GM12875 (cell line): ENCODE results near the gene TAB2.
A peak's percentile ranks its signal among the peaks of the same experiment; 100 is the strongest.

Experiments used
- H3K4me3 ChIP-seq: one replicate; pipeline ENCODE4 v1.5.1; 2011; ENCODE audit warnings: low read depth, low read length, control low read depth
- TF ChIP-seq, protein P1 (sequence below): IDR thresholded peaks from 2 replicates; pipeline ENCODE4 v1.5.1; 2011; ENCODE audit warnings: low read depth, mild to moderate bottlenecking, control low read depth, inconsistent platforms, low read length, moderate library complexity, borderline replicate concordance; ENCODE audit not compliant: insufficient read depth

TAB2 gene

DNA sequence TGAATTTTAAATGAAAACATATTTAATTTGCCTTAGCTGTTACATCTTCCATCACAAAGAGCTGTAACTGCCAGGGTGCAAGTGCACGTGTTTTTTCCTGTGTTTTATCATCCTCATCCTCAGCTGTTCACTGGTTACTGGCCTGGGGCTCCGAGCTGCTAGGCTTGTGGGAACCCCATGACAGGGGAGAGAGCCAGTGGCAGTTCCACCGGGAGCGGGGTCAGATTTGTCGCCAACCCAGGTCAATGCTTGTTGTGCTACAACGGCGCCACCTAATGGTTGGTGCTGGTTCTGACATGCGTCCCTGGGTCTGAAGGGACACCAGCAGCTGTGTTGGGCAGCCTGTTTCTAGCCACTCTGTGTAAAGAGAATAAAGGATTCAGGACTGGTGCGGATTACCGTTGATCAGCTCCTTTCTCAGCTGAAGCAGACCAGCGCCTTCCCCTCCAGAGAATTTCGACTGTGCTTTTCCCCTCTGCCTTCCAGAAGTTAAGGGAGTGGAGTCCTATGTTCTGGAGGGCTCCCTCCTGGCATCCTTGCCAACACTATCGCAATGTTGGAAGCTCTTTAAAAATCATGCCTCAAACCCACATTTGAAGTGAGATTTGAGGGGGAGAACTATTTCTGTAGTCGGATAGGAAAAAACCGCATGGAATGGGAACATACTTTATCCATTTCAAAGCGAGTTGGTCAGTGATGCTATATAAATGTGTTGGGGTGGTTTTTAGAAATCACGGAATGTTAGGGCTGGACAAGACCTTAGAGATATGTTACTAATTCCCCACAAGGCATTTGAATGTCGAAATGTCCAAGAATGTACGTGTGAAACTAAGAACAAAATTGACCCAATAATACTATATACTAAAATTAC, 114.6 kb downstream of the TAB2 start:
- H3K4me3 ChIP-seq, result no peak overlapping the region
- TF ChIP-seq, protein P1, sequence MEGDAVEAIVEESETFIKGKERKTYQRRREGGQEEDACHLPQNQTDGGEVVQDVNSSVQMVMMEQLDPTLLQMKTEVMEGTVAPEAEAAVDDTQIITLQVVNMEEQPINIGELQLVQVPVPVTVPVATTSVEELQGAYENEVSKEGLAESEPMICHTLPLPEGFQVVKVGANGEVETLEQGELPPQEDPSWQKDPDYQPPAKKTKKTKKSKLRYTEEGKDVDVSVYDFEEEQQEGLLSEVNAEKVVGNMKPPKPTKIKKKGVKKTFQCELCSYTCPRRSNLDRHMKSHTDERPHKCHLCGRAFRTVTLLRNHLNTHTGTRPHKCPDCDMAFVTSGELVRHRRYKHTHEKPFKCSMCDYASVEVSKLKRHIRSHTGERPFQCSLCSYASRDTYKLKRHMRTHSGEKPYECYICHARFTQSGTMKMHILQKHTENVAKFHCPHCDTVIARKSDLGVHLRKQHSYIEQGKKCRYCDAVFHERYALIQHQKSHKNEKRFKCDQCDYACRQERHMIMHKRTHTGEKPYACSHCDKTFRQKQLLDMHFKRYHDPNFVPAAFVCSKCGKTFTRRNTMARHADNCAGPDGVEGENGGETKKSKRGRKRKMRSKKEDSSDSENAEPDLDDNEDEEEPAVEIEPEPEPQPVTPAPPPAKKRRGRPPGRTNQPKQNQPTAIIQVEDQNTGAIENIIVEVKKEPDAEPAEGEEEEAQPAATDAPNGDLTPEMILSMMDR, result peak; percentile 84

DNA sequence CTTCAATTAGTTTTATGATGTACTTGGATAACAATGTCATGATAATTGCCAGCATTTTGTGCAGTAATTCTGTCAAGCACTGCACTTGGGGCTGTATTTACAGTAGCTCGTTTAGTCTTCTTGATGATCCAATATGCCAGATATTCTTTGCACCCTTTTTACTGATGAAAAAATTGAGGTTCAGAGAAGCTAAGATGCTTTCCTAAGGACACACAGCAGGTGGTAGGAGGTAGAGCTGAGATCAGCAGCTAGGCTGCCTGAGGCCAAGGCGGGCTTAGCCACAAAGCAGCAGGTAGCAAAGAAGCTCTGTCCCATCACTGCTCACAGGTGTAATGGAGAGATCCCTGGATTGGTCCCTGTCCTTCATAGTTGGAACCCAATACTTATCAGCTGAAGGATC, 115.9 kb downstream of the TAB2 start:
- no peak overlapping the region for H3K4me3 ChIP-seq
- TF ChIP-seq, protein P1, result no peak

DNA sequence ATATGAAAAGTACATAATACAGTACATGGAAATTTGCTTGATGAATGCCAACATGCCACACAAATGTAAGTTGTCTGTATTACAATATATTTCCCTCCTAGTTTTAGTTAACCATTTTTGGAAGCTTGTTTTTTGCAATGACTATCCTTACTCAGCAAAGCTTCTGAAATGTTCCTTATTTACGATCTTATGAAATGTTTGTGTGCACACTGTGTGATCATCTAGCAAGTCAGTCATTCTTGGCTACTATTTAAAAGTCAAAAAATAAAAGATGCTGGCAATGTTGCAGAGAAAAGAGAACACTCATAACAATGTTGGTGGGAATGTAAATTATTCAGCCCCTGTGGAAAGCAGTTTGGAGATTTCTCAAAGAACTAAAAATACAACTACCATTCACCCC, 116.4 kb downstream of the TAB2 start:
- TF ChIP-seq, protein P1, result no peak
- no peak overlapping the region for H3K4me3 ChIP-seq

DNA sequence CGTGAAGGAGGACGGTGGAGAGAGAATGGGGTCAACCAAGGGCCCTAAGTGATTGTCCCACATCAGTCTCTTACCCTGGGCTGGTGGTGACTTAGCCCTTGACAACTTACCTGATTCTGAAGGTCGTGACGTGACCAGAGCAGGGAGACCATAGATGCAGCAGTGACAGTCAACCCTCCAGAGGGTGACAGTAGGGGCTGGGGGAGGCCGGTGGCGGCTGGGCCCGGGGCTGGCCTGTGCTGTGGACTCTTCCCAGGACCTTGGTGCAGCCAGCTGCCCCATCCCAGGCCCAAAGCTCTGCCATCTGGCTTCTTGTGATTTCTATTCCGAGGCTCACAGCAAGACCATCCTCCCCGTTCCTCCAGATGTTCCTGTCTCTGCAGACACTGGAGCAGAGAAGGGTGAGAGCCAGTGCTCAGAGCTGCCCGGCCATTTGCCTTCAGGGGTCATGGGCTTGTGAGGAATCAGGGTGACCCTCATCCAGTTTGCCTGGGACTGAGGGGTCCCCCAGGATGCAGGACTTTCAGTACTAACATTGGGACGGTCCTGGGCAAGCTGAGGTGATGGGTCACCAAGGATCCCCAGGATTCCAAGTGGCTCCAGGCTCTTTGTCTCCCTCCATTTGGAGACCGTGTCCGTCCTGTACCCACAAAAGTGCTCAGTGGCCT, 118.5 kb downstream of the TAB2 start:
- TF ChIP-seq, protein P1, result no peak
- H3K4me3 ChIP-seq, result no peak overlapping the region

DNA sequence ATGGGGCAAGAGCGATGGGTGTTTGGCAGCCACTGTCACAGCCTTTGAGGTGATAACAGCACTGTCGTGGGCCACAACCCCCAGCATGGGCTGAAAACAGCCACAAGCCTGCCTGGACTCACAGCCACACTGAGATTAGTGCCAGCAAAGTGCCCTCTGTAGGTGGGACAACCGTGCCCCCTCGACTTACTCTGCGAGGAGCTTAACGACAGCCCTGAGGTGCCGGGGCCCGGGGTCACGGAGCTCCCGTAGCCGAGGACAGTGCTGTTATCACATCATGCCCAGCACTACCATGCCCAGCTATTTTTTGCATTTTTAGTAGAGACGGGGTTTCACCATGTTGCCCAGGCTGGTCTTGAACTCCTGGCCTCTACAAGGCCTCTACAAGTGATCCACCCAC, 119.1 kb downstream of the TAB2 start:
- TF ChIP-seq, protein P1, result no peak
- H3K4me3 ChIP-seq, result no peak overlapping the region

DNA sequence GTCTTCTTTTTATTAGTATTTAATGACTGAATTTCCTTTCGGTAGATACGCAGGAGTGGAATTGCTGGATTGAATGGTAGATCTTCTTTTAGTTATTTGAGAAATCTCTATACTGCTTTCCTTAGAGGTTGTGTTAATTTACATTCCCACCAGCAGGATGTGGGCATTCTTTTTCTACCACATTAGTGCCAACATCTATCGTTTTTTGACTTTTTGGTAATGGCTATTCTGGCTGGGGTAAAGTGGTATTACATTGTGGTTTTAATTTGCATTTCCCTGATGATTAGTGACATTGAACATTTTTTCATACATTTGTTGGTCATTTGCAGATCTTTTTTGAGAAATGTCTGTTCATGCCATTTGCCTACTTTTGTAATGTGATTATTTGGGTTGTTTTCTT, 119.7 kb downstream of the TAB2 start:
- TF ChIP-seq, protein P1, result no peak
- no peak overlapping the region for H3K4me3 ChIP-seq

DNA sequence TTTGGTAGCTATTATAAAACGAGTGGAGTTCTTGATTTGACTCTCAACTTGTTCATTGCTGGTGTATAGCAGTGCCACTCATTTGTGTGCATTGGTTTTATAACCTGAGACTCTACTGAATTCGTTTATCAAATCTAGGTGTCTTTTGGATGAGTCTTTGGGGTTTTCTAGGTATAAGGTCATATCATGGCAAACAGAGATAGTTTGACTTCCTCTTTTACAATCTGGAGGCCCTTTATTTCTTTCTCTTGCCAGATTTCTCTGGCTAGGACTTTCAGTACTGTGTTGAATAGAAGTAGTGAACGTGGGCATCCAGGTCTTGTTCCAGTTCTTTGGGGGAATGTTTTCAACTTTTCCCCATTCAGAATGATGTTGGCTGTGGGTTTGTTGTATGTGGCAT, 121.3 kb downstream of the TAB2 start:
- H3K4me3 ChIP-seq, result no peak overlapping the region
- TF ChIP-seq, protein P1, result no peak
